Activated T-helper 1 cell treated with anti-CD3 and anti-CD28 coated beads, Interleukin-12 subunit alpha, Interleukin-12 subunit beta, Interleukin-2, Interleukin-4 antibody, amounts not matched to agents 30 ng/mL and 10 ng/mL and 1 ng/mL, durations not matched to agents 14 hours and 24 hours and 36 hours (primary cell): ENCODE measurements around the gene TXNDC5. TPM values are rescaled to one million over a fixed set of nuclear protein-coding genes. Genes with fewer than 3 reads are reported as not detected.
"Not testable (repeated sequence)": the region's sequence is repeated elsewhere in the genome, so short reads cannot be mapped to it uniquely, and the experiment has no call there.

Source experiments
- DNase-seq: peaks from one replicate; pipeline ENCODE4 v3.0.0; 2021; ENCODE audit warnings: low spot score
- H3K27ac Mint-ChIP-seq: one replicate; pipeline ENCODE4 v1.8.0; 2021; ENCODE audit warnings: mild to moderate bottlenecking, mixed read lengths
- H3K27me3 Mint-ChIP-seq: one replicate; pipeline ENCODE4 v1.8.0; 2022; ENCODE audit warnings: mild to moderate bottlenecking, moderate library complexity, mixed read lengths; ENCODE audit not compliant: insufficient read depth
- H3K36me3 Mint-ChIP-seq: one replicate; pipeline ENCODE4 v1.8.0; 2021; ENCODE audit warnings: low read depth, mixed read lengths
- H3K4me1 Mint-ChIP-seq: one replicate; pipeline ENCODE4 v1.8.0; 2021; ENCODE audit warnings: low read depth, mixed read lengths
- H3K4me3 Mint-ChIP-seq: one replicate; pipeline ENCODE4 v1.8.0; 2021; ENCODE audit warnings: mild to moderate bottlenecking, moderate library complexity, mixed read lengths
- H3K9me3 Mint-ChIP-seq: one replicate; pipeline ENCODE4 v1.8.0; 2021; ENCODE audit warnings: mixed read lengths
- intact Hi-C: fragments of 100-400 bp; cut with micrococcal nuclease; formaldehyde crosslinking; loops from one replicate; pipeline ENCODE4 v1.15.1; 2024
- total RNA-seq: library from RNA; stranded (reverse); gene quantifications from 2 replicates; pipeline ENCODE4 v1.2.3, GENCODE V29; 2022

TXNDC5 gene
- total RNA-seq, 1 donor from 2014 or later = 121 TPM

- intact Hi-C loops = no loop called here
- H3K36me3 Mint-ChIP-seq = peaks cover 50% of the 10 kb centered on the region
- no peak overlapping the region for H3K27ac Mint-ChIP-seq
- no peak for DNase-seq
- no peaks in the 10 kb centered on the region for H3K9me3 Mint-ChIP-seq
- H3K27me3 Mint-ChIP-seq = no peaks in the 10 kb centered on the region
- H3K4me3 Mint-ChIP-seq = no peak overlapping the region
- no peaks in the 10 kb centered on the region for H3K4me1 Mint-ChIP-seq
These were observed 11.3 kb downstream of the TXNDC5 start for GRCh38 chr6:7899101-7899888.

GRCh38 chr6:7898193-7898586, 12.4 kb downstream of the TXNDC5 start:
- H3K9me3 Mint-ChIP-seq, H3K27ac Mint-ChIP-seq, H3K4me3 Mint-ChIP-seq, H3K4me1 Mint-ChIP-seq, DNase-seq, intact Hi-C loops, H3K27me3 Mint-ChIP-seq: not testable (repeated sequence)
- H3K36me3 Mint-ChIP-seq = peaks cover 55% of the 10 kb centered on the region

- H3K36me3 Mint-ChIP-seq = peaks cover 51% of the 10 kb centered on the region
- H3K9me3 Mint-ChIP-seq = no peaks in the 10 kb centered on the region
- H3K4me1 Mint-ChIP-seq = no peaks in the 10 kb centered on the region
- no peak overlapping the region for H3K4me3 Mint-ChIP-seq
- DNase-seq = no peak
- H3K27ac Mint-ChIP-seq = no peak overlapping the region
- intact Hi-C loops = no loop called here
- H3K27me3 Mint-ChIP-seq = no peaks in the 10 kb centered on the region
These were observed 13.0 kb downstream of the TXNDC5 start for GRCh38 chr6:7897461-7898192.

GRCh38 chr6:7896465-7896987, 14.1 kb downstream of the TXNDC5 start:
- DNase-seq = no peak
- no peaks in the 10 kb centered on the region for H3K27me3 Mint-ChIP-seq
- intact Hi-C loops = no loop called here
- no peaks in the 10 kb centered on the region for H3K4me1 Mint-ChIP-seq
- H3K4me3 Mint-ChIP-seq = no peak overlapping the region
- H3K27ac Mint-ChIP-seq = no peak overlapping the region
- H3K9me3 Mint-ChIP-seq = no peaks in the 10 kb centered on the region
- peaks cover 56% of the 10 kb centered on the region for H3K36me3 Mint-ChIP-seq

- Mint-ChIP-seq H3K9me3 (no peaks in the 10 kb centered on the region), H3K4me1 (no peaks in the 10 kb centered on the region), H3K27ac (no peak overlapping the region), H3K4me3 (no peak overlapping the region), H3K27me3 (no peaks in the 10 kb centered on the region), H3K36me3 (peaks cover 62% of the 10 kb centered on the region)
- no peak for DNase-seq
- intact Hi-C loops = no loop called here
These were observed 15.5 kb downstream of the TXNDC5 start for GRCh38 chr6:7895125-7895423.

GRCh38 chr6:7894262-7895124, 16.1 kb downstream of the TXNDC5 start:
- intact Hi-C loops = no loop called here
- Mint-ChIP-seq H3K36me3 (peaks cover 62% of the 10 kb centered on the region), H3K4me1 (no peaks in the 10 kb centered on the region), H3K27ac (no peak overlapping the region), H3K4me3 (no peak overlapping the region), H3K27me3 (no peaks in the 10 kb centered on the region), H3K9me3 (no peaks in the 10 kb centered on the region)
- DNase-seq = no peak

- Mint-ChIP-seq H3K27ac (no peak overlapping the region), H3K4me1 (no peaks in the 10 kb centered on the region), H3K36me3 (peaks cover 59% of the 10 kb centered on the region), H3K4me3 (no peak overlapping the region), H3K9me3 (no peaks in the 10 kb centered on the region), H3K27me3 (no peaks in the 10 kb centered on the region)
- intact Hi-C loops = no loop called here
- no peak for DNase-seq
These were observed 17.2 kb downstream of the TXNDC5 start for GRCh38 chr6:7893342-7893741.

- H3K4me3 Mint-ChIP-seq, H3K27me3 Mint-ChIP-seq, H3K9me3 Mint-ChIP-seq, DNase-seq, H3K4me1 Mint-ChIP-seq, intact Hi-C loops, H3K27ac Mint-ChIP-seq: not testable (repeated sequence)
- H3K36me3 Mint-ChIP-seq = peaks cover 60% of the 10 kb centered on the region
These were observed 18.2 kb downstream of the TXNDC5 start for GRCh38 chr6:7892367-7892766.

- no peaks in the 10 kb centered on the region for H3K9me3 Mint-ChIP-seq
- H3K27me3 Mint-ChIP-seq = no peaks in the 10 kb centered on the region
- no peak overlapping the region for H3K27ac Mint-ChIP-seq
- H3K4me1 Mint-ChIP-seq = no peaks in the 10 kb centered on the region
- DNase-seq = no peak
- H3K4me3 Mint-ChIP-seq = no peak overlapping the region
- H3K36me3 Mint-ChIP-seq = peaks cover 60% of the 10 kb centered on the region
- intact Hi-C loops = no loop called here
These were observed 19.3 kb downstream of the TXNDC5 start for GRCh38 chr6:7891078-7891872.

- Mint-ChIP-seq H3K27ac (no peak overlapping the region), H3K36me3 (peaks cover 62% of the 10 kb centered on the region), H3K27me3 (no peaks in the 10 kb centered on the region), H3K9me3 (no peaks in the 10 kb centered on the region), H3K4me1 (no peaks in the 10 kb centered on the region), H3K4me3 (no peak overlapping the region)
- intact Hi-C loops = no loop called here
- DNase-seq = no peak
These were observed 21.8 kb downstream of the TXNDC5 start for GRCh38 chr6:7888587-7889357.

GRCh38 chr6:7887278-7887991, 23.2 kb downstream of the TXNDC5 start:
- Mint-ChIP-seq H3K27ac (no peak overlapping the region), H3K4me1 (no peaks in the 10 kb centered on the region), H3K4me3 (no peak overlapping the region), H3K27me3 (no peaks in the 10 kb centered on the region), H3K9me3 (no peaks in the 10 kb centered on the region), H3K36me3 (peaks cover 68% of the 10 kb centered on the region)
- intact Hi-C loops = no loop called here
- DNase-seq = no peak
